A673 (cell line): Measurements from ENCODE around the gene MDGA2. TPM values are rescaled to one million over a fixed set of nuclear protein-coding genes. Genes with fewer than 3 reads are reported as not detected.

Experiments
- BruUV-seq: library from RNA; stranded (reverse); fragments of 400-500 nt; replicated peaks from 2 replicates; lab custom pipeline; 2021; lab: Mats Ljungman, UMichigan
- CTCF ChIA-PET: fragments of 300-600 bp; sonication (Branson Sonifier 250); formaldehyde crosslinking; loops from one replicate; lab custom pipeline; 2022; ENCODE audit warnings: antibody characterized with exemption; lab: Charles Lee
- POLR2A ChIA-PET: fragments of 300-600 bp; sonication (Branson Sonifier 250); formaldehyde crosslinking; loops from one replicate; lab custom pipeline; 2022; ENCODE audit warnings: antibody characterized with exemption; ENCODE audit not compliant: low non-redundant PET; lab: Charles Lee
- DNase-seq: peaks from one replicate; pipeline ENCODE4 v3.0.0-alpha.2; 2015; ENCODE audit warnings: low spot score
- H3K27ac ChIP-seq: fragments of 200-600 bp; sonication (generic); 2 replicates; pipeline ENCODE4 v1.5.1; 2016; ENCODE audit warnings: mixed run types, low read depth, mild to moderate bottlenecking, mixed read lengths, antibody characterized with exemption, low read length; ENCODE audit not compliant: poor library complexity, severe bottlenecking
- H3K27me3 ChIP-seq: fragments of 200-600 bp; sonication (generic); replicated peaks from 2 replicates; pipeline ENCODE4 v1.6.1; 2017; ENCODE audit warnings: mixed run types, low read depth, mild to moderate bottlenecking, mixed read lengths, antibody characterized with exemption, low read length; ENCODE audit not compliant: insufficient read depth, poor library complexity
- H3K36me3 ChIP-seq: fragments of 200-600 bp; sonication (generic); 2 replicates; pipeline ENCODE4 v1.6.1; 2016; ENCODE audit warnings: mixed run types, mild to moderate bottlenecking, mixed read lengths, antibody characterized with exemption, low read length; ENCODE audit not compliant: insufficient read depth, poor library complexity, severe bottlenecking
- H3K4me1 ChIP-seq: fragments of 200-600 bp; sonication (generic); 2 replicates; pipeline ENCODE4 v1.6.1; 2017; ENCODE audit warnings: mixed run types, mild to moderate bottlenecking, mixed read lengths, antibody characterized with exemption, low read length; ENCODE audit not compliant: insufficient read depth, poor library complexity, severe bottlenecking
- H3K4me3 ChIP-seq: fragments of 200-600 bp; sonication (generic); 2 replicates; pipeline ENCODE4 v1.5.1; 2016; ENCODE audit warnings: low read depth, mixed run types, mild to moderate bottlenecking, mixed read lengths, low read length; ENCODE audit not compliant: poor library complexity, severe bottlenecking
- H3K9me3 ChIP-seq: fragments of 200-600 bp; sonication (generic); 2 replicates; pipeline ENCODE4 v1.6.1; 2016; ENCODE audit warnings: mixed run types, low read depth, mild to moderate bottlenecking, mixed read lengths, antibody characterized with exemption, low read length; ENCODE audit not compliant: poor library complexity, severe bottlenecking
- EZH2 ChIP-seq: fragments of 200-600 bp; sonication (generic); IDR thresholded peaks from 2 replicates; pipeline ENCODE4 v1.6.1; 2017; ENCODE audit warnings: borderline replicate concordance, low read depth, mild to moderate bottlenecking, mixed read lengths, antibody characterized with exemption, low read length; ENCODE audit not compliant: poor library complexity, severe bottlenecking
- intact Hi-C: fragments of 100-400 bp; cut with micrococcal nuclease; formaldehyde crosslinking; loops from one replicate; pipeline ENCODE4 v1.10.0; 2022; ENCODE audit not compliant: unreplicated experiment
- total RNA-seq: library from RNA; stranded (reverse); gene quantifications from 2 replicates; pipeline ENCODE4 v1.2.3, GENCODE V29; 2021
- TF ChIP-seq, protein P1 (sequence below): fragments of 300-800, 200-600 bp; sonication (generic); conservative IDR thresholded peaks from 2 replicates; pipeline ENCODE4 v1.5.1; 2017; ENCODE audit warnings: low read depth, mild to moderate bottlenecking, antibody characterized with exemption, low read length, moderate library complexity, mixed read lengths

MDGA2 gene
- total RNA-seq, 1 experiment from 2014 or later, result not detected

DNA sequence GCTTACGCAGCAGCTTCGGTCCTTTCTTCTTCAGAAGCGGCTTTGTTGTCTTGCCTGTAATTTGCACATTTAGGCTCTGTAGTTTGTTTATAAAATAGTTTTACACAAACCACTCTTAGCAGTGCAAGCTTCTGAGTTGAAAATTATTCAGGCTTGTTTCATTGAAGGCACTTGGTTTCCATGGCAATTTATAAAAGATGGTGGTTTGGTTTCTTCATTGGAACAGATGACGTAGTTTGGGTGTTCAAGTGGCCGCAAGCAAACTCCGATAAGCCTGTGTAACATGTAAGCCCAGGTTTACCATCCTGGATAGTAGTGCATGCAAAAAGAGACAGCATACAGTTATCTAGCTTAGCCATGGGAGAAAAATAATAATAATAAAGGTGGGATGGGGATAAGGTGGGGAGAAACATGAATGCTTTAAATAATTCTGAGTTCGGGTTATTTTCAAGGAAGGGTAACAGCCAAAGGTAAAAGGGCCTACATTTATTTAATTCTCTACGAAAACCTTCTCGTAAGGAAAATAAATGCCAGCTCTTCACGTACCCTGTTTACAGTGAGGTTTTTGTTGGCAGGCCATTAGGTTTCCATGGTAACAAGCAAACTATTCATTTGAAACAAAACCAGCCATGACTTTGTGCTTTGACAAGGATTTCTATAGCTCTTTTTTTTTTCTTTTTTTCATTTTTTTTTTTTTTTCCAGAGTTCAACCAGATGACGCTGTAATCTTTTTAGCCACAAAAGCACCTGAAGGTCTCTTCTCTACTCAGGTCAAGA lies 834.3 kb downstream of the MDGA2 start:
- no peak overlapping the region for H3K27ac ChIP-seq
- no peak overlapping the region for H3K4me3 ChIP-seq
- no peaks in the 10 kb centered on the region for H3K4me1 ChIP-seq
- no peak for TF ChIP-seq EZH2
- TF ChIP-seq, protein P1, sequence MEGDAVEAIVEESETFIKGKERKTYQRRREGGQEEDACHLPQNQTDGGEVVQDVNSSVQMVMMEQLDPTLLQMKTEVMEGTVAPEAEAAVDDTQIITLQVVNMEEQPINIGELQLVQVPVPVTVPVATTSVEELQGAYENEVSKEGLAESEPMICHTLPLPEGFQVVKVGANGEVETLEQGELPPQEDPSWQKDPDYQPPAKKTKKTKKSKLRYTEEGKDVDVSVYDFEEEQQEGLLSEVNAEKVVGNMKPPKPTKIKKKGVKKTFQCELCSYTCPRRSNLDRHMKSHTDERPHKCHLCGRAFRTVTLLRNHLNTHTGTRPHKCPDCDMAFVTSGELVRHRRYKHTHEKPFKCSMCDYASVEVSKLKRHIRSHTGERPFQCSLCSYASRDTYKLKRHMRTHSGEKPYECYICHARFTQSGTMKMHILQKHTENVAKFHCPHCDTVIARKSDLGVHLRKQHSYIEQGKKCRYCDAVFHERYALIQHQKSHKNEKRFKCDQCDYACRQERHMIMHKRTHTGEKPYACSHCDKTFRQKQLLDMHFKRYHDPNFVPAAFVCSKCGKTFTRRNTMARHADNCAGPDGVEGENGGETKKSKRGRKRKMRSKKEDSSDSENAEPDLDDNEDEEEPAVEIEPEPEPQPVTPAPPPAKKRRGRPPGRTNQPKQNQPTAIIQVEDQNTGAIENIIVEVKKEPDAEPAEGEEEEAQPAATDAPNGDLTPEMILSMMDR, result no peak
- intact Hi-C loops, result no loop called here
- BruUV-seq, result no TSS peak
- CTCF ChIA-PET, result no interaction called here
- H3K36me3 ChIP-seq, result no peaks in the 10 kb centered on the region
- no peaks in the 10 kb centered on the region for H3K27me3 ChIP-seq
- no peaks in the 10 kb centered on the region for H3K9me3 ChIP-seq
- no peak for DNase-seq
- POLR2A ChIA-PET, result no interaction called here

DNA sequence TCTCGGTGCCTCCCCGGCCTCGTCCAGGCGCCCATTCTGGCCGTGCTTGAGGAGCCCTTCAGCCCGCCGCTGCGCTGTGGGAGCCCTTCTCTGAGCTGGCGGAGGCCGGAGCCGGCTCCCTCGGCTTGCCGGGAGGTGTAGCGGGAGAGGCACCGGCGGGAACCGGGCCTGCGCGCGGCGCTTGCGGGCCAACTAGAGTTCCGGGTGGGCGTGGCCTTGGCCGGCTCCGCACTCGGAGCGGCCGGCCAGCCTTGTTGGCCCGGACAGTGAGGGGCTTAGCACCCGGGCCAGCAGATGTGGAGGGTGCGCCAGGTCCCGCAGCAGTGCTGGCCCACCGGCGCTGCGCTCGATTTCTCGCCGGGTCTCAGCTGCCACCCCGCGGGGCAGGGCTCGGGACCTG lies 855.1 kb downstream of the MDGA2 start:
- TF ChIP-seq, protein P1, result no peak
- TF ChIP-seq EZH2, result no peak
- intact Hi-C loops, result no loop called here
- no peak for DNase-seq
- no TSS peak for BruUV-seq
- Histone ChIP-seq H3K4me3 (no peak overlapping the region), H3K27me3 (peaks cover 7% of the 10 kb centered on the region), H3K36me3 (no peaks in the 10 kb centered on the region), H3K9me3 (no peaks in the 10 kb centered on the region), H3K4me1 (no peaks in the 10 kb centered on the region), H3K27ac (no peak overlapping the region)
- POLR2A ChIA-PET, result no interaction called here
- CTCF ChIA-PET, result no interaction called here

DNA sequence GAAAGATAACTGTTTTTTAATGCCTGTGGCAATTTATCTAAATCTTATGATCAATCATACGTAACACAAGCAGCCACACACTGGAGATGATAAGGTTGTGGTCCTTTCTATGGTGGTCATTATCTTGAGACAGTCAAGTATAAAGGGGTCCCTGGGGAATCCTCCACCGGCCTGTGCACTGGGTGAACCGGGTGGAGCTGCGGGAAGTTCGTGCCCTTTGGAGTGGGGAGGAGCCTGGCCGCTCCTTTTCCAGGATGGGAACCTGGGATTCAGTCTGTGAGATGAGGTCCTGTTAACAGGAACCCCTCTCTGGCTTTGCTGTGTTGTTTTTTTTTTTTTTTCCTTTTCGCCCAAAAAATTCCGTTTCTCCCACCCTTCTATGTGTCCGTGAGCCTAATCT lies 856.3 kb downstream of the MDGA2 start:
- ChIA-PET CTCF (no interaction called here), POLR2A (no interaction called here)
- H3K36me3 ChIP-seq, result no peaks in the 10 kb centered on the region
- H3K27me3 ChIP-seq, result peaks cover 4% of the 10 kb centered on the region
- H3K4me3 ChIP-seq, result no peak overlapping the region
- DNase-seq, result no peak
- no peak overlapping the region for H3K27ac ChIP-seq
- intact Hi-C loops, result no loop called here
- BruUV-seq, result no TSS peak
- H3K4me1 ChIP-seq, result no peaks in the 10 kb centered on the region
- no peak for TF ChIP-seq EZH2
- TF ChIP-seq, protein P1, result no peak
- no peaks in the 10 kb centered on the region for H3K9me3 ChIP-seq
